HG03442 (cell line): Measurements from ENCODE around the gene EML3.
"Not testable (repeated sequence)": the region's sequence is repeated elsewhere in the genome, so short reads cannot be mapped to it uniquely, and the experiment has no call there.

Source experiments
- ATAC-seq: cut with Tn5 transposase; IDR thresholded peaks from one replicate; pipeline ENCODE4 v1.9.1; 2021; ENCODE audit warnings: mild to moderate bottlenecking, moderate library complexity; ENCODE audit not compliant: unreplicated experiment

Gene EML3, protein sequence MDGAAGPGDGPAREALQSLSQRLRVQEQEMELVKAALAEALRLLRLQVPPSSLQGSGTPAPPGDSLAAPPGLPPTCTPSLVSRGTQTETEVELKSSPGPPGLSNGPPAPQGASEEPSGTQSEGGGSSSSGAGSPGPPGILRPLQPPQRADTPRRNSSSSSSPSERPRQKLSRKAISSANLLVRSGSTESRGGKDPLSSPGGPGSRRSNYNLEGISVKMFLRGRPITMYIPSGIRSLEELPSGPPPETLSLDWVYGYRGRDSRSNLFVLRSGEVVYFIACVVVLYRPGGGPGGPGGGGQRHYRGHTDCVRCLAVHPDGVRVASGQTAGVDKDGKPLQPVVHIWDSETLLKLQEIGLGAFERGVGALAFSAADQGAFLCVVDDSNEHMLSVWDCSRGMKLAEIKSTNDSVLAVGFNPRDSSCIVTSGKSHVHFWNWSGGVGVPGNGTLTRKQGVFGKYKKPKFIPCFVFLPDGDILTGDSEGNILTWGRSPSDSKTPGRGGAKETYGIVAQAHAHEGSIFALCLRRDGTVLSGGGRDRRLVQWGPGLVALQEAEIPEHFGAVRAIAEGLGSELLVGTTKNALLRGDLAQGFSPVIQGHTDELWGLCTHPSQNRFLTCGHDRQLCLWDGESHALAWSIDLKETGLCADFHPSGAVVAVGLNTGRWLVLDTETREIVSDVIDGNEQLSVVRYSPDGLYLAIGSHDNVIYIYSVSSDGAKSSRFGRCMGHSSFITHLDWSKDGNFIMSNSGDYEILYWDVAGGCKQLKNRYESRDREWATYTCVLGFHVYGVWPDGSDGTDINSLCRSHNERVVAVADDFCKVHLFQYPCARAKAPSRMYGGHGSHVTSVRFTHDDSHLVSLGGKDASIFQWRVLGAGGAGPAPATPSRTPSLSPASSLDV

DNA sequence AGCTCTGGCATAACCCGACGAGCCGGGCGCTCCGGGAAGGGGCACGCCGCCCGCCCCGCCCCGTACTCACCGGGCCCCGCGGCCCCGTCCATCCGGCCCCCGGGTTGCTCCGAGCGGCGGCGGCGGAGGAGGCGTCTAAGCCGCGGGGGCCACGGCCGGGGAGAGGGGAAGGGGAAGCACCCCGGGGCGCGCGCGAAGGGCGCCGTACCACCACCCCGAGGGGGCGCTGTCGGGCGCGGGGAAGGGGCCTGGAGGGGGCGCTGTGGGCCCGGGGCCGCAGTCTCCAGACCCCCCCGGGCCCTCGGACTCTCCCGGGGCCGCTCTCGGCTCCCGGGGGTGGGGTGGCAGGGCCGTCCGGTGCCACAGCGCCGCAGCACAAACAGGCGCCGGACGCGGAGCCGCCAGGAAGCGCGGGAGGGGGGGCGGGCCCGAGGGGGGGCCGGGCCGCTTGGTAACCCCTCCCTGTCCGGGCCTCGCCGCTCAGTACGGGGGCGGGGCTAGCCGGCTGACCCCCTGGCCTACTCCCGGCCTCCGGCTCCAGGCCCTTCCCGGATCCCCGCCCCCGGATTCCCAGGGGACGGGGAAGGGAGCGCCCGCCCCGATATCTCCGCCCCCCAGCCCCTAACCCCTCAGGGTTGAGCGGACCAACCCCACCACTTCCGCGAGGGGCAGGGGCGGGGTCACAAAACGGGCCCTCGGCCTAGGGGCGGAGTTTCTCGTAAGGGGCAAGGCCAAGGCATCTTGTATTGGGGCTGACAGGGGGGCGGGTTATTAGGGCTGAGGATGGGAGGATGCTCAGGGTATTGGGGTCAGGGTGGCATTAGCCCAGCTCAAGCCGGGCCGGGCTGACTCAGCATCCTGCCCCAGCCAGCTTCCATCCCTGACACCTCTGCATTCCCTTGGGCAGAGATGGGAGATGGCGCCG, at the start of gene EML3, which contains the start of gene ROM1:
Gene EML3, minus strand, starts transcription at position 410 of the 925 bp plus-strand sequence. Its CDS starts 318 bp downstream, at position 92.
Gene ROM1, plus strand, starts transcription at position 892 of the 925 bp plus-strand sequence. Its CDS starts 25 bp downstream, at position 917.
- ATAC-seq, result peak; percentile 65

GRCh38 chr11:62656796-62657429, 44.3 kb upstream of the EML3 start:
- no peak for ATAC-seq

- no peak for ATAC-seq
These were observed 41.7 kb upstream of the EML3 start for GRCh38 chr11:62654297-62654696.

- no peak for ATAC-seq
These were observed 39.8 kb upstream of the EML3 start for GRCh38 chr11:62652161-62653006.

DNA sequence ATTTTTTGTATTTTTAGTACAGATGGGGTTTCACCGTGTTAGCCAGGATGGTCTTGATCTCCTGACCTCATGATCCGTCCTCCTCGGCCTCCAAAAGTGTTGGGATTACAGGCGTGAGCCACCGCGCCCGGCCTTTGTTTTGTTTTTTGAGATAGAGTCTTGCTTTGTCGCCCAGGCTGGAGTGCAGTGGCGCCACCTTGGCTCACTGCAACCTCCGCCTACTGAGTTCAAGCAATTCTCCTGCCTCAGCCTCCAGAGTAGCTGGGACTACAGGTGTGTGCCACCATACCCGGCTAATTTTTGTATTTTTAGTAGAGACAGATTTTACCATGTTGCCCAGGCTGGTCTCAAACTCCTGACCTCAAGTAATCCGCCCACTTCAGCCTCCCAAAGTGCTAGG, 37.7 kb upstream of the EML3 start:
- ATAC-seq, result not testable (repeated sequence)

DNA sequence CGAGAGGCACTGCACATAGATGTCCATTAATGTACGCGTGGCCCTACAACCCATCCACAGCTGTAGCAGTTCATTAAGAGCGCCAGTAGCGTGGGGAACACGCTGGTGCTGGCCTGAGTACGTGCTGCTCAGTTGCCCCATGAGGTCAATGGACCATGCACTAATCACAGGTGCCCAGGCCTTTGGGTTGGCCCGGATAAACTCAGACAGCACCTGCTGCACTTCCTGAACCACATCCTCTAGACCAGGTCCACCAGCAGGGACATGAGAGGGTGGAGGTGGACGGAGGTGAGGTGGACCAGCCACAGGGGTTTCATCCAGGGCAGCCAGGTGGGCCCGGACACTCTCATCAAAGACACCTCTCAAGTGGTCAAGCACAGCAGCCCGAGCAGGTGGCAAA, 36.9 kb upstream of the EML3 start:
- no peak for ATAC-seq

GRCh38 chr11:62648967-62649364, 36.4 kb upstream of the EML3 start:
- no peak for ATAC-seq

- no peak for ATAC-seq
These were observed 35.8 kb upstream of the EML3 start for GRCh38 chr11:62648185-62648966.

DNA sequence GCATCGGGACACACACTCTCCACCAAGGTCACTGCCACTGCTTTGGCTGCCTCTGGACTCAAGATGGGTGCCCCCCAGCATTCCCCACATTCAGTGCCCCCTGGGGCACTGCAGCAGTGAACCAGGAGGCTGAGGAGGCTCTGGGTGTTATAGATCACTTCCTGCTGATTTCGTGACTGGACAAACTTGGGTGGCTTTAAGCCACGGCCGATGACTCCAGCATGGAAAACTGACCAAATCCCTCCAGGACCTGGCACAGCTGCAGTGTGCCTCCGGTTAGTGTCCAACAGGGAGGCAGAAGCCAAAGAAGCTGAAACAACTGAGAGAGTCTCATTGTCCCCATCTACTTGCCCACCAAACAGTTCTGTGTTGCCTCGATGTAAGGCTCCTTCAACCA, 35.0 kb upstream of the EML3 start:
- ATAC-seq, result no peak

DNA sequence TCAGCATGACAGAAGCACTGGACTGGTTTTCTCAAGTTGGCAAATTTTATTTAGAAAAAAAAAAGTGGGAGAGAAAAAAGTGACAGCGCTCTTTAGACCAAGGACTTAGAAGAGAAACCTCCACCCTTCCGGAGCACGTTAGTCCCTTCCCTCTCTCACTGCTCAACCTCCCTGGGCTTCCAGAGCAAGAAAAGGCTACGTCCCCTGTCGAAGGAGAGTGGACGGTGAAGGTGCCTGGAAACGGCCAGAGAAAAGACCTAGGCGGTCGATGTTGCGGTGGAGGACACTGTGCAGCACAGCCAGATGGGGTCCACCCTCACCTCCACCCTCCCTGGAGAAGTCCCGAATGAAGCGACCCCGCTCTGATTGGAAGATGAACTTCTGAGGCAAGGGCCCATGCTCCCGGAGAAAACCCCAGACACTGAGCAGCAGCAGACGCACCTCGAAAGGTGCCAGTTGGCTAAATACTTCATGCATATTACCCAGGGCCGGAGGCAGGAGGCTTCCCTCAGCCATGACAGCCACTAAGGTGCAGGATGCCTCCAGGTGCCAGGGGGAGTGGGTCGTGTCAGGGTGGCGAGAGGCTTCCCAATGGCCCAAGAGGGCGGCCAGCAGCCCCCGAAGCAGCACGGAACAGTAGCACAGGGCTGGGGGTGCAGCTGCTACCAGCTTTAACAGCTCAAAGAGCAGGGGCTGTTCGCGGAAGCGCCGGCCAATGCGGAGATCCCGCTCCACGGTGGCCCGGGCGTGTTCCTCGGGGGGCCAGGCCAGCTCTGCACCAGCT, 34.4 kb upstream of the EML3 start:
- ATAC-seq, result no peak

DNA sequence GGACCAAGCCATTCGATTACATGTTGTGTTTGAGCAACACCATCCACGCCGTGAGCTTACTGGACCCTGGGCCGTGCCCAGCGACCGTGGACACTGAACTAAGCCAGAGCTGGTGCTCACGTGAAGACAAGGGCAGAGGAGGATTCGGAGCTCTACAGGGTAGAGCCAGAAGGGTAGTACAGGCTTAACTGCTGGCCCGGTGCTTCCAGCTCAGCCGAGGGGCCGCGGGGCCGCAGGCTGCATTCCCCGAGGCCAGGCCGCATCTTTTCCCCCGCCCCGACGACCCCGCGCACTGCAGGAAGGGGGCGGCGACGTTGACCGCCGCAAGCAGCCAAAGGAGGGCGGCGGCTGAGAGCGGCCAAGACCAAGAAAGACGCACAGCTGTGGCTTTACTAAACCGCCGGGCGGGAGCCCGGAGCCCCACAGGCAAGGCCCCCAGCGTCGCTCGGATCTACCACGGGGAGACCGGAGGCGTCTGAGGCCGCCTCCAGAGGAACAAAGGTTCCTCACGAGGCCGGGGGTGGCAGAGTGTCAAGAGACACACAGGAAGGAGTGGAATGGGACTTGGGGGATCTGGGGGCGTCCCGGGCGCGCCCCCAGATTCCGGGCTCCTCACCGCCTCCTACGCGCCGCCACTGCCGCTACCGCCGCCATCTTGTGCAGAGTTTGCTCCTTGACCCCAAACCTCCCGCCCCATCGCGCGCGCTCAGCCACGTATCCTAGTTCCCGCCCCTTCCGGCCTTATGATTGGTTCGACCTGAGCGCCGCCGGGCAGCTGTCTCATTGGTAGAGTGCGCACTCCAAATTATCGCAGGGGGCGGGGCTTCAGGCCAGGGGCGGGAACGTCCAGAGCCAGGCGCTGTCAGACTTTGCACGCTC, 33.6 kb upstream of the EML3 start, which contains the start of gene GANAB:
Gene GANAB, minus strand, starts transcription at position 668 of the 879 bp plus-strand sequence. Its CDS starts 14 bp downstream, at position 654.
- peak; percentile 94 for ATAC-seq

DNA sequence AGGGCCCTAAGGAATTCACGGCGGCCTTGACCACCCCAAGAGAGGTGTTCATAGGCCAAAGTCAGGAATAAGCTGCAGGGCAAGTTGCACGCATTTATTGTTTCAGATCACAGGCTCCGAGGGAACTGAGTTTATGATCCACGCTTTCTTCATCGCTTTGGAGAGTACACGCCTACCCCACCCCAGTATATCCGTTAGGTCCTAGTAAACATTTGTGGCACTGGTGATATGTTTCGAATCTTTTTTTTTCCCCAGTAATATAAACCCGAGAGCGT, 33.0 kb upstream of the EML3 start:
- no peak for ATAC-seq

GRCh38 chr11:62644220-62644619, 31.6 kb upstream of the EML3 start:
- ATAC-seq, result no peak

DNA sequence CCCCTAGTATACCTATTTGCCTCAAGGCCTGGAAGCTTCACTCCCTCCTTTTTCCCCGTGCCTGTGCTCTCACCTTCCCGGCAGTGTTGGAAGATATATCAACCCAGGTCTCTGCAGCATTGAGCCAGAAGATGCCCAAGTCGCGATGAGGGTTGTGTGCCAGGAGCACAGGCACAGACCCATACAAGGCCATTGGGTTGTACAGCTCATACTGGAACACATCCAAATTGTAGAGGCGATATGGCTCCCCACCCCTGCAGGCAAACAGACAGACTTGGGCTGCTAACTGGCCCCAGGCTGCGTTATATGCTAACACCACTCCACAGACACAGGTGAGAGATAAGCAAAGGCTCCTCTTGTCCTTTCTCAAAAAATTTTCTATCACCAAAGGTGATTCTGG, 19.9 kb upstream of the EML3 start:
- no peak for ATAC-seq

- ATAC-seq, result no peak
These were observed 15.1 kb upstream of the EML3 start for GRCh38 chr11:62627713-62628112.

DNA sequence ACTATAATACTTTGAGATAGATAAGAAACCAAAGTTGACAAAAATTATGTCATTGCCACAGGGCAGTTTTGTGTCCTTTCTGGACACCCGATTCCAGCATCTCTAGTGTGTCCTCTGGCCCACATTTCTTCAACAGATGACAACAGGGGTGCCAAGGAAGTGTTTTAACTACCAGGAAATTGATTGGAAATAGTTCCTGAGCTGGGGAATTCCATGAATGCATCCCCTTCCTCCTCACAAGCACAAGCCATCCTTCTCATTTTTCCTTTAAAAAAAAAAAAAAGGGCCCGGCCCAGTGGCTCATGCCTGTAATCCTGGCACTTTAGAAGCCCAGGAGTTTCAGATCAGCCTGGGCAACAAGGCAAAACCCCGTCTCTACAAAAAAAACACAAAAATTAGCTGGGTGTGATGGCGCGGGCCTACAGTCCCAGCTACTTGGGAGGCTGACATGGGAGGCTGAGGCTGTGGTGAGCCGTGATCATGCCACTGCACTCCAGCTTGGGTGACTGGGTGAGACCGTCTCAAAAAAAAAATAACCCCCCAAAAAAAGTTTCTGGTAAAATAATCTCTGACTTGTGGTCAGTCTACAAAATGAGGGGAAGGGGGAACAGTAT, 10.0 kb upstream of the EML3 start:
- ATAC-seq, result no peak
